K562 (cell line): Measurements from ENCODE around the gene LAMC1. TPM values are rescaled to one million over a fixed set of nuclear protein-coding genes. Genes with fewer than 3 reads are reported as not detected.

Experiments
- polyA plus RNA-seq, 8 experiments: library from polyadenylated mRNA; depleted of rRNA in 4 of 8; stranded (reverse) in 5 of 8; unstranded in 3 of 8; fragments of >200 nt; fragmentation: Nextera tagmentation in 2 of 8; fragmentation: Illumina TruSeq in 1 of 8; extraction: Ambion mirVana in 2 of 8; extraction: Trizol in 1 of 8; gene quantifications; 2 replicates each; pipeline versions ENCODE4 v1.2.1 to v1.2.3, GENCODE V29; 2011 to 2014; ENCODE audit warnings: inconsistent platforms in 1 of 8, missing spikeins in 1 of 8
- small RNA-seq: library from RNA; depleted of rRNA; stranded (forward); fragments of <200 nt; gene quantifications from one replicate; pipeline ENCODE3, GENCODE V24; 2014
- total RNA-seq, 7 experiments: library from RNA; depleted of rRNA in 6 of 7; stranded (reverse); fragments of >200 nt in 6 of 7; fragmentation: Illumina TruSeq in 2 of 7; extraction: Trizol in 2 of 7; gene quantifications; 2 replicates each; pipeline versions ENCODE4 v1.2.1 to v1.2.3, GENCODE V29; 2011 to 2021; ENCODE audit warnings: low replicate concordance in 1 of 7

LAMC1 gene
- total and polyA plus RNA-seq, 9 of the 15 experiments (the other 6 are each of a cell fraction or from before 2014, with no cell fraction given): 0.07 to 0.71 (median 0.13) TPM; not detected in 2

Small RNA genes within 50 kb of the gene (small RNA-seq; reads per million reads assigned to genes)
- gene RNU6-41P: not detected

Other genes starting within 250 kb of the LAMC1 start
- 7.3 and 9.9 TPM in 2 replicates for gene NPL, start 233.6 kb upstream of the LAMC1 start, total RNA-seq (2014; rRNA removed)
- gene NPL, start 233.6 kb upstream of the LAMC1 start, total RNA-seq (2014; rRNA removed; fragmentation: Illumina TruSeq; extraction: Trizol): 13.4 and 17.9 TPM in 2 replicates
- gene NPL, start 233.6 kb upstream of the LAMC1 start, total RNA-seq (2015; rRNA removed; fragmentation: Illumina TruSeq; extraction: Trizol): 11.5 and 15.8 TPM in 2 replicates
- gene NPL, start 233.6 kb upstream of the LAMC1 start, total RNA-seq (2021): 14.3 and 15.0 TPM in 2 replicates
- gene NPL, start 233.6 kb upstream of the LAMC1 start, polyA plus RNA-seq (2011; rRNA removed): 8.8 and 10.2 TPM in 2 replicates
- 14.7 and 19.2 TPM in 2 replicates for gene NPL, start 233.6 kb upstream of the LAMC1 start, polyA plus RNA-seq (2014; fragmentation: Illumina TruSeq; extraction: Trizol)
- 10 to 100 TPM; 20.8 to 22.3 TPM for gene NPL, start 233.6 kb upstream of the LAMC1 start, polyA plus RNA-seq (2014; fragmentation: Nextera tagmentation; extraction: Ambion mirVana)
- 14.0 and 14.2 TPM in 2 replicates for gene NPL, start 233.6 kb upstream of the LAMC1 start, polyA plus RNA-seq (2014; rRNA removed)
- gene DHX9, start 184.1 kb upstream of the LAMC1 start, total RNA-seq (2014; rRNA removed): 234 and 269 TPM in 2 replicates
- 355 and 364 TPM in 2 replicates for gene DHX9, start 184.1 kb upstream of the LAMC1 start, total RNA-seq (2014; rRNA removed; fragmentation: Illumina TruSeq; extraction: Trizol)
- gene DHX9, start 184.1 kb upstream of the LAMC1 start, total RNA-seq (2015; rRNA removed; fragmentation: Illumina TruSeq; extraction: Trizol): 395 and 409 TPM in 2 replicates
- gene DHX9, start 184.1 kb upstream of the LAMC1 start, total RNA-seq (2021): 329 and 341 TPM in 2 replicates
- 241 and 373 TPM in 2 replicates for gene DHX9, start 184.1 kb upstream of the LAMC1 start, polyA plus RNA-seq (2011; rRNA removed)
- 265 and 294 TPM in 2 replicates for gene DHX9, start 184.1 kb upstream of the LAMC1 start, polyA plus RNA-seq (2014; fragmentation: Illumina TruSeq; extraction: Trizol)
- 100 to 1,000 TPM; 100 to 246 TPM for gene DHX9, start 184.1 kb upstream of the LAMC1 start, polyA plus RNA-seq (2014; fragmentation: Nextera tagmentation; extraction: Ambion mirVana)
- gene DHX9, start 184.1 kb upstream of the LAMC1 start, polyA plus RNA-seq (2014; rRNA removed): 275 and 300 TPM in 2 replicates
- not detected in 2 replicates for gene SHCBP1L, start 70.3 kb upstream of the LAMC1 start, total RNA-seq (2014; rRNA removed)
- gene SHCBP1L, start 70.3 kb upstream of the LAMC1 start, total RNA-seq (2014; rRNA removed; fragmentation: Illumina TruSeq; extraction: Trizol): not detected in 2 replicates
- not detected in 2 replicates for gene SHCBP1L, start 70.3 kb upstream of the LAMC1 start, total RNA-seq (2015; rRNA removed; fragmentation: Illumina TruSeq; extraction: Trizol)
- gene SHCBP1L, start 70.3 kb upstream of the LAMC1 start, total RNA-seq (2021): not detected in 2 replicates
- not detected in 2 replicates for gene SHCBP1L, start 70.3 kb upstream of the LAMC1 start, polyA plus RNA-seq (2011; rRNA removed)
- not detected in 2 replicates for gene SHCBP1L, start 70.3 kb upstream of the LAMC1 start, polyA plus RNA-seq (2014; fragmentation: Illumina TruSeq; extraction: Trizol)
- not detected for gene SHCBP1L, start 70.3 kb upstream of the LAMC1 start, polyA plus RNA-seq (2014; fragmentation: Nextera tagmentation; extraction: Ambion mirVana)
- not detected in 2 replicates for gene SHCBP1L, start 70.3 kb upstream of the LAMC1 start, polyA plus RNA-seq (2014; rRNA removed)
- not detected in 2 replicates for gene LAMC2, start 162.8 kb downstream of the LAMC1 start, total RNA-seq (2014; rRNA removed)
- gene LAMC2, start 162.8 kb downstream of the LAMC1 start, total RNA-seq (2014; rRNA removed; fragmentation: Illumina TruSeq; extraction: Trizol): not detected in 2 replicates
- not detected in 2 replicates for gene LAMC2, start 162.8 kb downstream of the LAMC1 start, total RNA-seq (2015; rRNA removed; fragmentation: Illumina TruSeq; extraction: Trizol)
- gene LAMC2, start 162.8 kb downstream of the LAMC1 start, total RNA-seq (2021): 0.02 and 0.04 TPM in 2 replicates
- 0.03 TPM in 1 of 2 replicates, not detected in the other for gene LAMC2, start 162.8 kb downstream of the LAMC1 start, polyA plus RNA-seq (2011; rRNA removed)
- gene LAMC2, start 162.8 kb downstream of the LAMC1 start, polyA plus RNA-seq (2014; fragmentation: Illumina TruSeq; extraction: Trizol): not detected in 2 replicates
- gene LAMC2, start 162.8 kb downstream of the LAMC1 start, polyA plus RNA-seq (2014; fragmentation: Nextera tagmentation; extraction: Ambion mirVana): not detected
- gene LAMC2, start 162.8 kb downstream of the LAMC1 start, polyA plus RNA-seq (2014; rRNA removed): not detected in 2 replicates